Liver (tissue), 9 donors: Measurements from ENCODE around the gene ERBB4. TPM values are rescaled to one million over a fixed set of nuclear protein-coding genes. Genes with fewer than 3 reads are reported as not detected.

Source experiments
- DNase-seq: peaks from one replicate; pipeline ENCODE4 v3.0.0-alpha.2; 2017; ENCODE audit warnings: low spot score
- H3K27ac ChIP-seq, 2 donors: one replicate each; pipeline ENCODE4 v1.7.0; 2013; ENCODE audit warnings: inconsistent platforms in 2 of 2, low read length in 2 of 2, control low read depth in 1 of 2, low read depth in 1 of 2, mild to moderate bottlenecking in 1 of 2
- H3K27me3 ChIP-seq, 4 donors: one replicate each; pipeline versions ENCODE4 v1.6.1 to v1.7.0; 2013; ENCODE audit warnings: low read length in 3 of 4, inconsistent platforms in 1 of 4, mild to moderate bottlenecking in 1 of 4, moderate library complexity in 1 of 4; ENCODE audit not compliant: control insufficient read depth in 4 of 4, insufficient read depth in 4 of 4
- H3K36me3 ChIP-seq, 4 donors: one replicate each; pipeline versions ENCODE4 v1.6.1 to v1.7.0; 2013; ENCODE audit warnings: low read length in 3 of 4, mild to moderate bottlenecking in 3 of 4, low read depth in 1 of 4, moderate library complexity in 1 of 4; ENCODE audit not compliant: control insufficient read depth in 4 of 4, insufficient read depth in 3 of 4
- H3K4me1 ChIP-seq, 4 donors: one replicate each; pipeline versions ENCODE4 v1.6.1 to v1.7.0; 2013; ENCODE audit warnings: low read length in 3 of 4, mild to moderate bottlenecking in 3 of 4, moderate library complexity in 1 of 4; ENCODE audit not compliant: control insufficient read depth in 4 of 4, insufficient read depth in 4 of 4
- H3K4me3 ChIP-seq, 3 donors: one replicate each; pipeline versions ENCODE4 v1.6.1 to v1.7.0; 2013; ENCODE audit warnings: low read length in 3 of 3, control low read depth in 1 of 3, low read depth in 1 of 3, mild to moderate bottlenecking in 1 of 3
- H3K9ac ChIP-seq, 2 donors: one replicate each; pipeline ENCODE4 v1.7.0; 2013; ENCODE audit warnings: low read length in 2 of 2, mild to moderate bottlenecking in 2 of 2, moderate library complexity in 2 of 2, control low read depth in 1 of 2, low read depth in 1 of 2
- H3K9me3 ChIP-seq, 4 donors: one replicate each; pipeline versions ENCODE4 v1.6.1 to v1.7.0; 2013; ENCODE audit warnings: low read length in 3 of 4; ENCODE audit not compliant: control insufficient read depth in 4 of 4
- FOXA1 ChIP-seq: IDR thresholded peaks from 2 replicates; pipeline ENCODE4 v1.6.1; 2016; ENCODE audit warnings: antibody characterized with exemption
- FOXA2 ChIP-seq: IDR thresholded peaks from 2 replicates; pipeline ENCODE4 v1.6.1; 2016; ENCODE audit warnings: antibody characterized with exemption
- GABPA ChIP-seq, 2 donors: IDR thresholded peaks in 1 of 2; conservative IDR thresholded peaks in 1 of 2; 2 replicates each; pipeline ENCODE4 v1.6.1; 2016; ENCODE audit warnings: antibody characterized with exemption in 2 of 2, mild to moderate bottlenecking in 1 of 2, moderate library complexity in 1 of 2
- HNF4A ChIP-seq, 2 donors: conservative IDR thresholded peaks; 2 replicates each; pipeline ENCODE4 v1.6.1; 2016; ENCODE audit warnings: antibody characterized with exemption in 2 of 2, mild to moderate bottlenecking in 2 of 2
- HNF4G ChIP-seq: IDR thresholded peaks from 2 replicates; pipeline ENCODE4 v1.6.1; 2016; ENCODE audit warnings: antibody characterized with exemption
- NR2F2 ChIP-seq: IDR thresholded peaks from 2 replicates; pipeline ENCODE4 v1.6.1; 2016; ENCODE audit warnings: antibody characterized with exemption
- RXRA ChIP-seq, 2 donors: IDR thresholded peaks; 2 replicates each; pipeline ENCODE4 v1.6.1; 2017 to 2018; ENCODE audit warnings: antibody characterized with exemption in 2 of 2, mild to moderate bottlenecking in 1 of 2
- TAF1 ChIP-seq: conservative IDR thresholded peaks from 2 replicates; pipeline ENCODE4 v1.6.1; 2016; ENCODE audit warnings: antibody characterized with exemption, mild to moderate bottlenecking
- YY1 ChIP-seq: IDR thresholded peaks from 2 replicates; pipeline ENCODE4 v1.6.1; 2016; ENCODE audit warnings: antibody characterized with exemption, mild to moderate bottlenecking
- WGBS: extraction: QIAGEN DNeasy Blood & Tissue Kit; methylation state at CpG from one replicate; pipeline ENCODE4 v1.1.7; 2013; 5-methylcytosine and 5-hydroxymethylcytosine counted together
- polyA plus RNA-seq, 2 donors: library from polyadenylated mRNA; stranded (reverse) in 1 of 2; unstranded in 1 of 2; fragments of 200-250 nt in 1 of 2; fragments of >200 nt in 1 of 2; fragmentation: Nextera tagmentation in 1 of 2; extraction: Ambion mirVana in 1 of 2; gene quantifications; one replicate each; pipeline versions ENCODE4 v1.2.1 to v1.2.3, GENCODE V29; 2013 to 2015
- total RNA-seq, 2 donors: library from RNA; depleted of rRNA; stranded (reverse); fragments of >200 nt; gene quantifications; one replicate each; pipeline ENCODE4 v1.2.3, GENCODE V29; 2014
- TF ChIP-seq, protein P1 (sequence below): fragments of 150-350 bp; IDR thresholded peaks from 2 replicates; pipeline ENCODE4 v1.5.1; 2017; ENCODE audit warnings: improper control_type of control experiment, low read depth, low read length; ENCODE audit not compliant: missing input control
- TF ChIP-seq, protein P2 (sequence below): IDR thresholded peaks from 2 replicates; pipeline ENCODE4 v1.6.1; 2016; ENCODE audit warnings: antibody characterized with exemption, mild to moderate bottlenecking
- TF ChIP-seq, protein P3 (sequence below): IDR thresholded peaks from 2 replicates; pipeline ENCODE4 v1.6.1; 2016; ENCODE audit warnings: antibody characterized with exemption
- TF ChIP-seq, protein P4 (sequence below): IDR thresholded peaks from 2 replicates; pipeline ENCODE4 v1.6.1; 2016; ENCODE audit warnings: antibody characterized with exemption
- TF ChIP-seq, protein P5 (sequence below): IDR thresholded peaks from 2 replicates; pipeline ENCODE4 v1.6.1; 2016; ENCODE audit warnings: antibody characterized with exemption
- donor health status: healthy.
- donor health status: healthy.
- donor health status: healthy.
- donor health status: healthy.
- donor health status: healthy.

The ERBB4 gene
- total and polyA plus RNA-seq, 4 donors, result 0.03 to 0.42 TPM; not detected in 2

DNA sequence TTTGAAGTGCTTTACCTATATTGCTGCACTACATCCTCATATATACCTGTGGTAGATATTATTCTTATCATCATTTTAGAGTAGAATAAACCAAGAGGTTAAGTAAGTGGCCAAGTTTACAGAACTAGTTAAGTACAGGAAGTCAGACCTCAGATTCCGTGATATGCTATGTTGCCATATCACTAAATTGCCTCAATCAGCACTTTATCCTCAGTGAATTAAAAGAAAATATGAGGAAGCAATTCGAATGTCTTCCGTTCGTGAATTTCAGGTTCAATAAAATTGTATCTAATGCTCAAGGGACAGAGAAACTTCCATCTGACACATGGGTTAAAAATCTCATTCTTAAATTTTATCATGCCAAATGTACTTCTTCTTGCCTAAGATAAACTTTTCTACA, 1133.6 kb downstream of the ERBB4 start:
- no peaks in the 10 kb centered on the region for H3K9me3 ChIP-seq
- H3K36me3 ChIP-seq, result no peaks in the 10 kb centered on the region
- 68% methylated on average over 4 of the region's 4 CpGs for WGBS
- no peak for DNase-seq
- H3K27ac ChIP-seq, result no peak overlapping the region
- no peaks in the 10 kb centered on the region for H3K4me1 ChIP-seq
- H3K4me3 ChIP-seq, result no peak overlapping the region
- peaks cover 0 to 9% (median 0%) of the 10 kb centered on the region in 4 donors for H3K27me3 ChIP-seq
- H3K9ac ChIP-seq, result no peak overlapping the region
- no peak for TF ChIP-seq NR2F2
- no peak for TF ChIP-seq HNF4G
- TF ChIP-seq, protein P1, sequence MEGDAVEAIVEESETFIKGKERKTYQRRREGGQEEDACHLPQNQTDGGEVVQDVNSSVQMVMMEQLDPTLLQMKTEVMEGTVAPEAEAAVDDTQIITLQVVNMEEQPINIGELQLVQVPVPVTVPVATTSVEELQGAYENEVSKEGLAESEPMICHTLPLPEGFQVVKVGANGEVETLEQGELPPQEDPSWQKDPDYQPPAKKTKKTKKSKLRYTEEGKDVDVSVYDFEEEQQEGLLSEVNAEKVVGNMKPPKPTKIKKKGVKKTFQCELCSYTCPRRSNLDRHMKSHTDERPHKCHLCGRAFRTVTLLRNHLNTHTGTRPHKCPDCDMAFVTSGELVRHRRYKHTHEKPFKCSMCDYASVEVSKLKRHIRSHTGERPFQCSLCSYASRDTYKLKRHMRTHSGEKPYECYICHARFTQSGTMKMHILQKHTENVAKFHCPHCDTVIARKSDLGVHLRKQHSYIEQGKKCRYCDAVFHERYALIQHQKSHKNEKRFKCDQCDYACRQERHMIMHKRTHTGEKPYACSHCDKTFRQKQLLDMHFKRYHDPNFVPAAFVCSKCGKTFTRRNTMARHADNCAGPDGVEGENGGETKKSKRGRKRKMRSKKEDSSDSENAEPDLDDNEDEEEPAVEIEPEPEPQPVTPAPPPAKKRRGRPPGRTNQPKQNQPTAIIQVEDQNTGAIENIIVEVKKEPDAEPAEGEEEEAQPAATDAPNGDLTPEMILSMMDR, result no peak
- no peak for TF ChIP-seq RXRA (IDR thresholded peaks at IDR 0.05)
- no peak for TF ChIP-seq FOXA1
- TF ChIP-seq YY1, result no peak
- TF ChIP-seq FOXA2, result no peak
- no peak for TF ChIP-seq TAF1
- TF ChIP-seq, protein P2, sequence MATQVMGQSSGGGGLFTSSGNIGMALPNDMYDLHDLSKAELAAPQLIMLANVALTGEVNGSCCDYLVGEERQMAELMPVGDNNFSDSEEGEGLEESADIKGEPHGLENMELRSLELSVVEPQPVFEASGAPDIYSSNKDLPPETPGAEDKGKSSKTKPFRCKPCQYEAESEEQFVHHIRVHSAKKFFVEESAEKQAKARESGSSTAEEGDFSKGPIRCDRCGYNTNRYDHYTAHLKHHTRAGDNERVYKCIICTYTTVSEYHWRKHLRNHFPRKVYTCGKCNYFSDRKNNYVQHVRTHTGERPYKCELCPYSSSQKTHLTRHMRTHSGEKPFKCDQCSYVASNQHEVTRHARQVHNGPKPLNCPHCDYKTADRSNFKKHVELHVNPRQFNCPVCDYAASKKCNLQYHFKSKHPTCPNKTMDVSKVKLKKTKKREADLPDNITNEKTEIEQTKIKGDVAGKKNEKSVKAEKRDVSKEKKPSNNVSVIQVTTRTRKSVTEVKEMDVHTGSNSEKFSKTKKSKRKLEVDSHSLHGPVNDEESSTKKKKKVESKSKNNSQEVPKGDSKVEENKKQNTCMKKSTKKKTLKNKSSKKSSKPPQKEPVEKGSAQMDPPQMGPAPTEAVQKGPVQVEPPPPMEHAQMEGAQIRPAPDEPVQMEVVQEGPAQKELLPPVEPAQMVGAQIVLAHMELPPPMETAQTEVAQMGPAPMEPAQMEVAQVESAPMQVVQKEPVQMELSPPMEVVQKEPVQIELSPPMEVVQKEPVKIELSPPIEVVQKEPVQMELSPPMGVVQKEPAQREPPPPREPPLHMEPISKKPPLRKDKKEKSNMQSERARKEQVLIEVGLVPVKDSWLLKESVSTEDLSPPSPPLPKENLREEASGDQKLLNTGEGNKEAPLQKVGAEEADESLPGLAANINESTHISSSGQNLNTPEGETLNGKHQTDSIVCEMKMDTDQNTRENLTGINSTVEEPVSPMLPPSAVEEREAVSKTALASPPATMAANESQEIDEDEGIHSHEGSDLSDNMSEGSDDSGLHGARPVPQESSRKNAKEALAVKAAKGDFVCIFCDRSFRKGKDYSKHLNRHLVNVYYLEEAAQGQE, result no peak
- TF ChIP-seq, protein P3, sequence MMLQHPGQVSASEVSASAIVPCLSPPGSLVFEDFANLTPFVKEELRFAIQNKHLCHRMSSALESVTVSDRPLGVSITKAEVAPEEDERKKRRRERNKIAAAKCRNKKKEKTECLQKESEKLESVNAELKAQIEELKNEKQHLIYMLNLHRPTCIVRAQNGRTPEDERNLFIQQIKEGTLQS, result no peak
- TF ChIP-seq HNF4A (conservative IDR thresholded peaks at IDR 0.05), result no peak
- no peak for TF ChIP-seq GABPA (IDR thresholded peaks at IDR 0.05 in 1 of 2, conservative IDR thresholded peaks at IDR 0.05 in 1 of 2)
- TF ChIP-seq, protein P4, sequence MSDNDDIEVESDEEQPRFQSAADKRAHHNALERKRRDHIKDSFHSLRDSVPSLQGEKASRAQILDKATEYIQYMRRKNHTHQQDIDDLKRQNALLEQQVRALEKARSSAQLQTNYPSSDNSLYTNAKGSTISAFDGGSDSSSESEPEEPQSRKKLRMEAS, result no peak
- TF ChIP-seq, protein P5, sequence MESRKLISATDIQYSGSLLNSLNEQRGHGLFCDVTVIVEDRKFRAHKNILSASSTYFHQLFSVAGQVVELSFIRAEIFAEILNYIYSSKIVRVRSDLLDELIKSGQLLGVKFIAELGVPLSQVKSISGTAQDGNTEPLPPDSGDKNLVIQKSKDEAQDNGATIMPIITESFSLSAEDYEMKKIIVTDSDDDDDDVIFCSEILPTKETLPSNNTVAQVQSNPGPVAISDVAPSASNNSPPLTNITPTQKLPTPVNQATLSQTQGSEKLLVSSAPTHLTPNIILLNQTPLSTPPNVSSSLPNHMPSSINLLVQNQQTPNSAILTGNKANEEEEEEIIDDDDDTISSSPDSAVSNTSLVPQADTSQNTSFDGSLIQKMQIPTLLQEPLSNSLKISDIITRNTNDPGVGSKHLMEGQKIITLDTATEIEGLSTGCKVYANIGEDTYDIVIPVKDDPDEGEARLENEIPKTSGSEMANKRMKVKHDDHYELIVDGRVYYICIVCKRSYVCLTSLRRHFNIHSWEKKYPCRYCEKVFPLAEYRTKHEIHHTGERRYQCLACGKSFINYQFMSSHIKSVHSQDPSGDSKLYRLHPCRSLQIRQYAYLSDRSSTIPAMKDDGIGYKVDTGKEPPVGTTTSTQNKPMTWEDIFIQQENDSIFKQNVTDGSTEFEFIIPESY, result no peak

DNA sequence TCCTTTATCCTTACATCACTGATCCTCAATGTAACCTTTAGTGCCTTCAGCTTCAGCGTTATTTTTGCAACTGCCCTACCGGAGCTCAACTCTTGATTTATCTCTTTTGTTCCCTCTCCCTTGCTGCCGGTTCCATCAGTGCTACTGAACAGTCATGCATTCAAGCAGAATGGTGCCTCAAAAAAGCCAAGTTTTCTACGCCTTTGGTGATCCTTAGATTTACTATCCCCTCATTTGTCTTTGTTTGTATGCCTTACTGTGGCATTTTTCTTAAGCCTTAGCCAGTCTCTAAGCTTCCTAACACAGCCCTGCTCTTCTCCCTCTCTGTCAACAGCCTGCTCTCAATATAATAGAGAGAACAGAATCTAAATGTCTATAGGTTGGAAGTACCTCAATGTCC, 1134.5 kb downstream of the ERBB4 start:
- 56% methylated on average over 4 of the region's 4 CpGs for WGBS
- no peaks in the 10 kb centered on the region for H3K36me3 ChIP-seq
- no peak for DNase-seq
- H3K27me3 ChIP-seq, result peaks cover 0 to 4% (median 0%) of the 10 kb centered on the region in 4 donors
- H3K27ac ChIP-seq, result no peak overlapping the region
- no peak for TF ChIP-seq HNF4G
- no peak for TF ChIP-seq YY1
- TF ChIP-seq, protein P5, result no peak
- H3K9me3 ChIP-seq, result no peaks in the 10 kb centered on the region
- no peak overlapping the region for H3K9ac ChIP-seq
- H3K4me1 ChIP-seq, result no peaks in the 10 kb centered on the region
- no peak overlapping the region for H3K4me3 ChIP-seq
